Measurements from ENCODE around the gene SLC15A1.

DNA sequence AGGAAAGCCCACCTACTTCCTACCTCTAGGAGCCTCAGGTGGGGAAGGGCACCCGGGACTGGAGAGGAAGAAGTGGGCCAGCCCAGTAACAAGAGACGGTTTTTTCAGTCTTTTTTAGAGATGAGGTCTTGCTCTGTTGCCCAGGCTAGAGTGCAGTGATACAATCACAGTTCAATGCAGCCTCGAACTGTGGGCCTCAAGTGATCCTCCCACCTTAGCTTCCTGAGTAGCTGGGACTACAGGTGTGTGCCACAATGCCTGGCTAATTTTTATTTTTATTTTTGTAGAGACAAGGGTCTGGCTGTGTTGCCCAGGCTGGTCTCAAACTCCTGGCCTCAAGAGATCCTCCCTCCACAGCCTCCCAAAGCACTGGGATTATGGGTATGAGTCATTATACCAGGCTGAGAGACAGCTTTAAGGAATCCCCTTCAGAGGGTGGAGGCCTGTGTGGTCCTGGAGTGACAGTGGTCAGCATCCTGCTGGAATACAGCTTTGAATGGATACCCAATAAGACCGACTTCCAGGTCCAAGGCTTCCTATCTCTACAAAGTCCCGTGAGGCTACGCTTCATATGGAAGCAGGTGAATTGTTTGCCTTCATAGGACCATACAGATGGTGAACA, 63.0 kb downstream of the SLC15A1 start:
- TF ChIP-seq, protein P1, sequence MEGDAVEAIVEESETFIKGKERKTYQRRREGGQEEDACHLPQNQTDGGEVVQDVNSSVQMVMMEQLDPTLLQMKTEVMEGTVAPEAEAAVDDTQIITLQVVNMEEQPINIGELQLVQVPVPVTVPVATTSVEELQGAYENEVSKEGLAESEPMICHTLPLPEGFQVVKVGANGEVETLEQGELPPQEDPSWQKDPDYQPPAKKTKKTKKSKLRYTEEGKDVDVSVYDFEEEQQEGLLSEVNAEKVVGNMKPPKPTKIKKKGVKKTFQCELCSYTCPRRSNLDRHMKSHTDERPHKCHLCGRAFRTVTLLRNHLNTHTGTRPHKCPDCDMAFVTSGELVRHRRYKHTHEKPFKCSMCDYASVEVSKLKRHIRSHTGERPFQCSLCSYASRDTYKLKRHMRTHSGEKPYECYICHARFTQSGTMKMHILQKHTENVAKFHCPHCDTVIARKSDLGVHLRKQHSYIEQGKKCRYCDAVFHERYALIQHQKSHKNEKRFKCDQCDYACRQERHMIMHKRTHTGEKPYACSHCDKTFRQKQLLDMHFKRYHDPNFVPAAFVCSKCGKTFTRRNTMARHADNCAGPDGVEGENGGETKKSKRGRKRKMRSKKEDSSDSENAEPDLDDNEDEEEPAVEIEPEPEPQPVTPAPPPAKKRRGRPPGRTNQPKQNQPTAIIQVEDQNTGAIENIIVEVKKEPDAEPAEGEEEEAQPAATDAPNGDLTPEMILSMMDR (conservative IDR thresholded peaks at IDR 0.05; ENCODE audit: low read length): no peak
- TF ChIP-seq EZH2phosphoT487 (IDR thresholded peaks at IDR 0.05; ENCODE audit: borderline replicate concordance, low read depth, low read length): no peak

Measured in OCI-LY7 (cell line).